GM12891 (cell line): Measurements from ENCODE around the gene SCARB1.

ENCODE experiments used
- PAX5 ChIP-seq: IDR thresholded peaks from 2 replicates; pipeline ENCODE4 v1.6.1; 2011; ENCODE audit warnings: low read length, moderate library complexity, mild to moderate bottlenecking; ENCODE audit not compliant: insufficient read depth, severe bottlenecking
- POLR2A ChIP-seq: IDR thresholded peaks from 2 replicates; pipeline ENCODE4 v1.6.1; 2011; ENCODE audit warnings: low read depth, low read length, control low read depth
- POLR2AphosphoS5 ChIP-seq: IDR thresholded peaks from 2 replicates; pipeline ENCODE4 v1.6.1; 2011; ENCODE audit warnings: low read depth, low read length, control low read depth
- POU2F2 ChIP-seq: IDR thresholded peaks from 2 replicates; pipeline ENCODE4 v1.6.1; 2011; ENCODE audit warnings: low read depth, mild to moderate bottlenecking, control low read depth, low read length, moderate library complexity
- SPI1 ChIP-seq: IDR thresholded peaks from 2 replicates; pipeline ENCODE4 v1.6.1; 2011; ENCODE audit warnings: low read depth, low read length, control low read depth
- TAF1 ChIP-seq: IDR thresholded peaks from 2 replicates; pipeline ENCODE4 v1.6.1; 2011; ENCODE audit warnings: low read depth, low read length, control low read depth

- TF ChIP-seq POLR2A: no peak
- no peak for TF ChIP-seq POLR2AphosphoS5
- no peak for TF ChIP-seq TAF1
- TF ChIP-seq SPI1: no peak
- no peak for TF ChIP-seq PAX5
- TF ChIP-seq POU2F2: no peak
Observed at GRCh38 chr12:124867401-124867930, 3.8 kb upstream of the SCARB1 start.
